ENCODE results near the gene RAB3GAP2.

GRCh38 chr1:220176540-220176939, 95.7 kb downstream of the RAB3GAP2 start:
- TF ChIP-seq, protein P1, sequence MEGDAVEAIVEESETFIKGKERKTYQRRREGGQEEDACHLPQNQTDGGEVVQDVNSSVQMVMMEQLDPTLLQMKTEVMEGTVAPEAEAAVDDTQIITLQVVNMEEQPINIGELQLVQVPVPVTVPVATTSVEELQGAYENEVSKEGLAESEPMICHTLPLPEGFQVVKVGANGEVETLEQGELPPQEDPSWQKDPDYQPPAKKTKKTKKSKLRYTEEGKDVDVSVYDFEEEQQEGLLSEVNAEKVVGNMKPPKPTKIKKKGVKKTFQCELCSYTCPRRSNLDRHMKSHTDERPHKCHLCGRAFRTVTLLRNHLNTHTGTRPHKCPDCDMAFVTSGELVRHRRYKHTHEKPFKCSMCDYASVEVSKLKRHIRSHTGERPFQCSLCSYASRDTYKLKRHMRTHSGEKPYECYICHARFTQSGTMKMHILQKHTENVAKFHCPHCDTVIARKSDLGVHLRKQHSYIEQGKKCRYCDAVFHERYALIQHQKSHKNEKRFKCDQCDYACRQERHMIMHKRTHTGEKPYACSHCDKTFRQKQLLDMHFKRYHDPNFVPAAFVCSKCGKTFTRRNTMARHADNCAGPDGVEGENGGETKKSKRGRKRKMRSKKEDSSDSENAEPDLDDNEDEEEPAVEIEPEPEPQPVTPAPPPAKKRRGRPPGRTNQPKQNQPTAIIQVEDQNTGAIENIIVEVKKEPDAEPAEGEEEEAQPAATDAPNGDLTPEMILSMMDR (CRISPR knock-in tag; IDR thresholded peaks at IDR 0.05) = no peak
- TF ChIP-seq NR2C2 (CRISPR knock-in tag; IDR thresholded peaks at IDR 0.05; ENCODE audit: borderline replicate concordance) (no peak), MXD4 (CRISPR knock-in tag; IDR thresholded peaks at IDR 0.05) (no peak), ESRRA (CRISPR knock-in tag; IDR thresholded peaks at IDR 0.05; ENCODE audit: low read depth) (no peak), FOXM1 (CRISPR knock-in tag; IDR thresholded peaks at IDR 0.05) (no peak), RAD21 (CRISPR knock-in tag; IDR thresholded peaks at IDR 0.05) (no peak), POLR2AphosphoS2 (IDR thresholded peaks at IDR 0.05; ENCODE audit: low read depth, low read length) (no peak), SIN3A (IDR thresholded peaks at IDR 0.05; ENCODE audit: borderline replicate concordance, low read depth, low read length) (no peak)
- TF ChIP-seq, protein P2, sequence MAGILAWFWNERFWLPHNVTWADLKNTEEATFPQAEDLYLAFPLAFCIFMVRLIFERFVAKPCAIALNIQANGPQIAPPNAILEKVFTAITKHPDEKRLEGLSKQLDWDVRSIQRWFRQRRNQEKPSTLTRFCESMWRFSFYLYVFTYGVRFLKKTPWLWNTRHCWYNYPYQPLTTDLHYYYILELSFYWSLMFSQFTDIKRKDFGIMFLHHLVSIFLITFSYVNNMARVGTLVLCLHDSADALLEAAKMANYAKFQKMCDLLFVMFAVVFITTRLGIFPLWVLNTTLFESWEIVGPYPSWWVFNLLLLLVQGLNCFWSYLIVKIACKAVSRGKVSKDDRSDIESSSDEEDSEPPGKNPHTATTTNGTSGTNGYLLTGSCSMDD (CRISPR knock-in tag; IDR thresholded peaks at IDR 0.05) = no peak
